ENCODE data around the gene RARRES1.

The RARRES1 gene

GRCh38 chr3:158763421-158763820 is 31.2 kb upstream of the RARRES1 start:
- H3K27ac ChIP-seq, result peak overlapping the region; percentile 54
- TF ChIP-seq CTCF (conservative IDR thresholded peaks at IDR 0.05), result no peak

GRCh38 chr3:158762701-158763100 is 30.4 kb upstream of the RARRES1 start:
- H3K27ac ChIP-seq, result peak overlapping the region; percentile 54
- no peak for TF ChIP-seq CTCF (conservative IDR thresholded peaks at IDR 0.05)

GRCh38 chr3:158761350-158761749 is 29.1 kb upstream of the RARRES1 start:
- no peak for TF ChIP-seq CTCF (conservative IDR thresholded peaks at IDR 0.05)
- no peak overlapping the region for H3K27ac ChIP-seq

GRCh38 chr3:158755421-158755820 is 23.2 kb upstream of the RARRES1 start:
- no peak overlapping the region for H3K27ac ChIP-seq
- no peak for TF ChIP-seq CTCF (conservative IDR thresholded peaks at IDR 0.05)

GRCh38 chr3:158753854-158754253 is 21.6 kb upstream of the RARRES1 start:
- H3K27ac ChIP-seq, result no peak overlapping the region
- TF ChIP-seq CTCF (conservative IDR thresholded peaks at IDR 0.05), result no peak

- TF ChIP-seq CTCF (conservative IDR thresholded peaks at IDR 0.05), result no peak
Measured at GRCh38 chr3:158751316-158751715, 19.1 kb upstream of the RARRES1 start.

GRCh38 chr3:158750016-158750415 is 17.8 kb upstream of the RARRES1 start:
- peak overlapping the region; percentile 41 for H3K27ac ChIP-seq
- no peak for TF ChIP-seq CTCF (conservative IDR thresholded peaks at IDR 0.05)

More at GRCh38 chr3:158751316-158751715, 19.1 kb upstream of the RARRES1 start:
- H3K27ac ChIP-seq, result no peak overlapping the region

- TF ChIP-seq CTCF (conservative IDR thresholded peaks at IDR 0.05), result no peak
Measured at GRCh38 chr3:158749526-158749925, 17.3 kb upstream of the RARRES1 start.

More at GRCh38 chr3:158749526-158749925, 17.3 kb upstream of the RARRES1 start:
- peak overlapping the region; percentile 41 for H3K27ac ChIP-seq
